Body of pancreas (tissue), 4 donors: ENCODE data around the gene SLC6A11.

Experiments used
- POLR2A ChIP-seq, 3 donors: fragments of 450-650 bp; IDR thresholded peaks; one replicate each; pipeline ENCODE4 v1.6.1; 2016; ENCODE audit warnings: antibody characterized with exemption in 3 of 3, mild to moderate bottlenecking in 2 of 3
- TF ChIP-seq, protein P1 (sequence below), 7 experiments: fragments of 450-650 bp in 4 of 7; fragments of 200-600 bp in 3 of 7; sonication (generic) in 3 of 7; IDR thresholded peaks; one replicate each; pipeline ENCODE4 v1.5.1; 2016 to 2019; ENCODE audit warnings: antibody characterized with exemption in 7 of 7

DNA sequence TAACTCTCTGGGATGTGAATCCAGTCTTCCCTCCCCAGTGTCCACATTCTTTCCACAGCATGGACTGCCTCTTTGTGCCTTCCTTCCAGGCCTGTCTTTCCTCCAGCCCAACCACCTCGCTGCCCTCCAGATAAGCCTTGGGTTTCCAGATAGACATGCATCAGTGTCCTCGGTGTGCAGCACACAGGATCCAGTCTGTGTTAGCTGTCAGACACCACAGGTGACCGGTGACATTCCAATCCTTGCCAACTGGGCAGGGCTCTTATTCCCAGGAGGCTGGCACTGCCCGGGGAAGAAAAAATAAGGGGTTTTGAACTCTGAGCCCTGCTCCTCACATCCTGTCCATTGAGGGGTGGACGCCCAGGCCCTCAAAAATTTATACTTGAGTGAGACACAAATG is 170.6 kb downstream of the SLC6A11 start:
- TF ChIP-seq POLR2A (IDR thresholded peaks at IDR 0.05): no peak
- TF ChIP-seq, protein P1, sequence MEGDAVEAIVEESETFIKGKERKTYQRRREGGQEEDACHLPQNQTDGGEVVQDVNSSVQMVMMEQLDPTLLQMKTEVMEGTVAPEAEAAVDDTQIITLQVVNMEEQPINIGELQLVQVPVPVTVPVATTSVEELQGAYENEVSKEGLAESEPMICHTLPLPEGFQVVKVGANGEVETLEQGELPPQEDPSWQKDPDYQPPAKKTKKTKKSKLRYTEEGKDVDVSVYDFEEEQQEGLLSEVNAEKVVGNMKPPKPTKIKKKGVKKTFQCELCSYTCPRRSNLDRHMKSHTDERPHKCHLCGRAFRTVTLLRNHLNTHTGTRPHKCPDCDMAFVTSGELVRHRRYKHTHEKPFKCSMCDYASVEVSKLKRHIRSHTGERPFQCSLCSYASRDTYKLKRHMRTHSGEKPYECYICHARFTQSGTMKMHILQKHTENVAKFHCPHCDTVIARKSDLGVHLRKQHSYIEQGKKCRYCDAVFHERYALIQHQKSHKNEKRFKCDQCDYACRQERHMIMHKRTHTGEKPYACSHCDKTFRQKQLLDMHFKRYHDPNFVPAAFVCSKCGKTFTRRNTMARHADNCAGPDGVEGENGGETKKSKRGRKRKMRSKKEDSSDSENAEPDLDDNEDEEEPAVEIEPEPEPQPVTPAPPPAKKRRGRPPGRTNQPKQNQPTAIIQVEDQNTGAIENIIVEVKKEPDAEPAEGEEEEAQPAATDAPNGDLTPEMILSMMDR (IDR thresholded peaks at IDR 0.05): no peak
